Esophagus muscularis mucosa (tissue), 3 donors: ENCODE results near the gene PIAS4.

Experiments
- CTCF ChIP-seq, 3 experiments: fragments of 200-600 bp in 2 of 3; fragments of 450-650 bp in 1 of 3; sonication (generic) in 2 of 3; IDR thresholded peaks; one replicate each; pipeline ENCODE4 v1.5.1; 2017 to 2019; ENCODE audit warnings: antibody characterized with exemption in 3 of 3, mild to moderate bottlenecking in 2 of 3, moderate library complexity in 1 of 3
- POLR2A ChIP-seq: fragments of 450-650 bp; IDR thresholded peaks from one replicate; pipeline ENCODE4 v1.6.1; 2017; ENCODE audit warnings: antibody characterized with exemption, moderate library complexity, mild to moderate bottlenecking, low read depth

DNA sequence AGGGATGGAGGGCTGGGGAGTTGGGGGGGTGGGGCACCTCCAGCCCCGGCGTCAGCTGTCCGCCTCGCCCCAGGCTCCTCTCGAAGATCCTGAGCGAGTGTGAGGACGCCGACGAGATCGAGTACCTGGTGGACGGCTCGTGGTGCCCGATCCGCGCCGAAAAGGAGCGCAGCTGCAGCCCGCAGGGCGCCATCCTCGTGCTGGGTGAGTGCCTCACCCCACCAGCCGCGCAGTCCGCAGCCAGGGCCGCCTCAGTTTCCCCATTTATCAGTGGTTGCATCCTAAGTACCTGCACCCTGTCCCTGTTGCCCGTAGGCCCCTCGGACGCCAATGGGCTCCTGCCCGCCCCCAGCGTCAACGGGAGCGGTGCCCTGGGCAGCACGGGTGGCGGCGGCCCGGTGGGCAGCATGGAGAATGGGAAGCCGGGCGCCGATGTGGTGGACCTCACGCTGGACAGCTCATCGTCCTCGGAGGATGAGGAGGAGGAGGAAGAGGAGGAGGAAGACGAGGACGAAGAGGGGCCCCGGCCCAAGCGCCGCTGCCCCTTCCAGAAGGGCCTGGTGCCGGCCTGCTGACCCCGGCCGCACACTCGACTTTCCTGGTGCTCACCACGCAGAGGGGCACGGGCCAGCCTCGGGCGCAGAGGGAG, 29.9 kb downstream of the PIAS4 start:
- TF ChIP-seq POLR2A: no peak
- TF ChIP-seq CTCF (IDR thresholded peaks at IDR 0.05): no peak
